Endometrium (tissue), 2 donors: ENCODE data around the gene GABBR2.

Experiments used
- FAIRE-seq: peaks from 2 replicates; lab custom pipeline; 2012; peaks lifted over from hg19 to GRCh38; lab: Jason Lieb, UNC
- donor health status: control.
- donor health status: control.

Gene GABBR2

GRCh38 chr9:98541684-98542230 lies 167.0 kb downstream of the GABBR2 start:
- FAIRE-seq = no peak

DNA sequence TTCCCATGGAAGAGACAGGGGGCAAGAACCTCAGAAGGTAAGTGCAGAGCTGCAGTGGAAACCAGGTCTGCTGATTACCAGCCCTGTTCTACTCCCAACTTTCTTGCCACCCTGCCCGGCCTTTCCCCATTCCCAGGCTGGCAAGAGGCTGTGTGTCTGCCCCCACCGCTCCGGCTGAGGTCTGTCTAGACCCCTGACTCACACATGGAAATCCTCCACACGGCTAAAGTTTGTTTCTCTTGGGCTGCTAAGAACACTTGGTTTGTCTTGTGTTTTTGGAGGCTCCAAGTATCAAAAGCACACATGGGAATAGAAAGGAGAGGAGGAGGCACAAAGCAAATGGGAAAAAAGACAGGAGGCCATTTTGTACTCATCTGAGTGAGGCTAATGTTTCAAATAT lies 168.3 kb downstream of the GABBR2 start:
- FAIRE-seq = no peak

- FAIRE-seq = no peak
Measured at GRCh38 chr9:98539954-98540353, 168.8 kb downstream of the GABBR2 start.

- no peak for FAIRE-seq
Measured at GRCh38 chr9:98538626-98539031, 170.1 kb downstream of the GABBR2 start.

GRCh38 chr9:98538203-98538602 lies 170.5 kb downstream of the GABBR2 start:
- FAIRE-seq = no peak

GRCh38 chr9:98536542-98537173 lies 172.1 kb downstream of the GABBR2 start:
- FAIRE-seq = no peak

DNA sequence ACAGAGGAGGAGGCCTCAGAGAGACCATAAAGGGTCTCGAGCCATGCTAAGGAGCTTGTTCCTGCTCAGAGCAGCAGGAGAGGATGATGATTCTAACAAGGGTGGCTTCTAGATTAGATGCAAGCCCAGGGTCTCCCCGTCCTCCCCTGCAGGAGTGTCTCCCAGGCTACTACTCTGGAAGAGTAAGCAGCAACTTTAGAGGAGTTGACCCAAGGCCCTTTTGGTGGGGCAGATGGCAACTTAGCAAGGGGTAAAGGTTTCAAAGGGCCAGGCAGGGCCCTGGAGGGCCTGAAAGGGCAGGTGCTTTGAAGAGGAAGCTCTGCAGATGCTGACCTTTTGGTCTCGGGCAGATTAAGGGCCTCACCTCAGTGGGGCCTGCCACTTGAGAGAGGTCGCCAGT lies 174.9 kb downstream of the GABBR2 start:
- no peak for FAIRE-seq

- no peak for FAIRE-seq
Measured at GRCh38 chr9:98533132-98533531, 175.6 kb downstream of the GABBR2 start.

GRCh38 chr9:98532574-98532973 lies 176.2 kb downstream of the GABBR2 start:
- no peak for FAIRE-seq

DNA sequence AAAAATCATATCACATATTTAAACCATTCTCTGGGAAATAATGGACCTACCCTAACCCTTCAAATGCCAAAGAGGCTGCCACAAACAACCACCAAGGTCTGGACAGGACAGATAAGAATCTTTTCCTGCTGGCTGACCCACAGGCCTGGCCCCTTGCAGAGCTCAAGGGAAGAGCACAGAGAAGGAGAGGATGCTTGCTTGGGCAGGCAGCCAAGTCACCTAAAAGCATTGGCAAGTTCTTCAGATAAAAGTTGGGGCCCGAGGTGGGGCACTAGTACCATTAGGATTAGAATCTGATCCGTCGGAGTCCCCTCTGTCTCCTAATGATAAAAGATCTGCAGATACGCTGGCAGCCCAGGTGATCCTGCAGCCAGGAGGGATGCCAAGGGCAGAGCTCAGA lies 176.6 kb downstream of the GABBR2 start:
- no peak for FAIRE-seq

GRCh38 chr9:98530806-98531386 lies 177.8 kb downstream of the GABBR2 start:
- FAIRE-seq = no peak

DNA sequence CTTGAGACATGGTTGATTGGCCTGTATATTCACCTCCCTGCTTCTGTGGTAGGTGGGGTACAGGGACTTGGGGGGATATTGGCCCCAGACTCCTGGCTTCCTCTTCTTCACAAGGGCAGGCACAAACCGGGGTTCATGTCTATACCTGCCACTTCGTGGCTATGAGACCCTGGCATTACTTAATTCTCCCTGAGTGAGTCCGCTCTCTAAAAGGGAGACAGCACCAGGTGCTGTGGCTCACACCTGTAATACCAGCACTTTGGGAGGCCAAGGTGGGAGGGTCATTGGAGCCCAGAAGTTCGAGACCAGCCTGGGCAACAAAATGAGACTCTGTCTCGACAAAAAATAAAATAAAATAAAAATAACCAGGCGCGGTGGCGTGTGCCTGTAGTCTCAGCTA lies 178.5 kb downstream of the GABBR2 start:
- FAIRE-seq = no peak

GRCh38 chr9:98529841-98530240 lies 178.9 kb downstream of the GABBR2 start:
- no peak for FAIRE-seq

- FAIRE-seq = no peak
Measured at GRCh38 chr9:98523231-98523901, 185.4 kb downstream of the GABBR2 start.

- no peak for FAIRE-seq
Measured at GRCh38 chr9:98522487-98522886, 186.2 kb downstream of the GABBR2 start.

GRCh38 chr9:98521141-98521540 lies 187.6 kb downstream of the GABBR2 start:
- no peak for FAIRE-seq

GRCh38 chr9:98520221-98520960 lies 188.3 kb downstream of the GABBR2 start:
- FAIRE-seq = no peak

GRCh38 chr9:98519641-98520040 lies 189.1 kb downstream of the GABBR2 start:
- FAIRE-seq = no peak

- no peak for FAIRE-seq
Measured at GRCh38 chr9:98518556-98518955, 190.2 kb downstream of the GABBR2 start.

DNA sequence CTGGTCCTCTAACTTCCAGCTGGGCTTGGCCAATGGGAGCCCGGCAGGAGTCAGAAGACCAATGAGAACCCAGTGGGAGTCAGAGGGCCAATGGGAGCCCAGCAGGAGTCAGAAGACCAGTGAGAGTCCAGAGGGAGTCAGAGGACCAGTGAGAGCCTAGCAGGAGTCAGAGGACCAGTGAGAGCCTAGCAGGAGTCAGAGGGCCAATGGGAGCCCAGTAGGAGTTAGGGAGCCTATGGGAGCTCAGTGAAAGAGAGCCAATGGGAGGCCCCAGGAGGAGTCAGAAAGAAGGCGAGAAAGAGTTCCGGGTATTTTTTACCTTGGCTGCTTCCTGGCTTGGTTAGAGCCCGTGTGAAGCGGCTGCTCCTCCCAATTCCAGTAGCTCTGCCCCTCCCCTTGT lies 191.0 kb downstream of the GABBR2 start:
- no peak for FAIRE-seq

DNA sequence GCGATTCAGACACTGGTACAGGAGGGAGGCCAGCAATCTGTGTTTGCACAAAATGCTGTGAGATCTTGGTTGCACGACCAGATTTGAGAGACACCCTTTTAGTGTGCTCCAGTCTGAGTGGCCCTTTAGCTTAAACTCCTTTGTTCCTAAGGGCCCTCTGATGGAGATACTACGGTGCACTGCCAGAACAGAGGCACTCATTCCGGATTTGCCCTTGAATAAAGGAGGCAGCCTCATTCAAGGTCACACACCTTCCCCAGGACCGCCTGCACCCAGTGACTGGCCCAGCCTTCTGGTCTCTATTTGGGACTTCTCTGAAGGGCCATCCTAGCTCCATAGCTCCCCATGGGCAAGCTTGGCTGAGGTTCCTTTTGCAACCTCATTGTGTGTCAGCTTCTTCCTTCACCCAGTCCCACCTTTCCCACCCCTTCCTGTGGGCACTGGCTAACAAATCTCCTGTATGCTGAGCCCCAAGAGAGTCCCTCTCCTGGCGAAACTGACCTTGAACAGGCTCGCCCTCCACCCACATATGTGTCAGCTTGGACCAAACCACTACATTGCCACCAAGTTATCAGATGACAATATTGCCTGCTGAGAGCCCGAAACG lies 191.7 kb downstream of the GABBR2 start:
- FAIRE-seq = no peak

DNA sequence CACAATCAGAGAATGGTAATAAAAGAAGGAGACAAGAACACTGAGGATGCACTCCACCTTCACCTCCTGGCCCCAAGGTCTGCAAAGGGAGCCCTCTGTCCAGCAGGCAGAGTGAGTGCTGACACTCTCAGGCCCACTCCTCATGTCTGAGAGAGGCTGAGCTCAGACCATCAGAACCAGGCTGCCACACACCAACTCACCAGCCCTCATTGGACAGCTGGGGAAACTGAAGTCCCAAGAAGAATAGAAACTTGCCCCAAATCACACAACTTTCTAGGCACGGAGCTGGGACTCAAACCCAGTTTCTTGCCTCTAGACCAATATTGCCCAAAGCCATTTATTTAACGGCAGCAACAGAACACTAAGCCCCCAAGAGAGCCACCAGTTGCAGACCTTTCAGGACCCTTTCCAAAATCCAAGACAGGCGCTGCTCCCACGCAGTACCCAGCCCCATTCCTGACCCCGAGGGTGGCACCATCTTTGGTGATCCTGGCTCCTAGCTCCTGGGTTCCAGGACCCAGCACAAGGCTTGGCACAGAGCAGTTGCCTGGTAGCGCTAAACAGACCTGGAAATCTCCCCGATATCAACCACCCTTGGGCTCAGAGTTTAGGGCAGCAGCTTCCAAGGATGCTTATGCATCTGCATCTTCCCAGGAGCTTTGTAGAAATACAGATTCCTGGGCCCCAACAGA lies 192.4 kb downstream of the GABBR2 start:
- no peak for FAIRE-seq
